GM13977 (cell line): ENCODE measurements around the gene SMC4.
"Not testable (repeated sequence)": the region's sequence is repeated elsewhere in the genome, so short reads cannot be mapped to it uniquely, and the experiment has no call there.

Experiments used
- DNase-seq: peaks from one replicate; pipeline ENCODE4 v3.0.0; 2012; ENCODE audit warnings: low spot score
- CTCF ChIP-seq: IDR thresholded peaks from 2 replicates; pipeline ENCODE4 v1.5.1; 2012; ENCODE audit warnings: mild to moderate bottlenecking, control low read depth; ENCODE audit not compliant: insufficient read depth; ENCODE audit errors: extremely low read depth, missing control alignments
- in situ Hi-C: fragments of 300-500 bp; cut with MboI; formaldehyde crosslinking; loops from one replicate; pipeline ENCODE4 v1.12.0; 2022; ENCODE audit warnings: low sequenced_read_pairs, low pct_unique_long_range_greater_than_20kb, mixed read lengths, inconsistent platforms; ENCODE audit not compliant: unreplicated experiment

SMC4 gene

GRCh38 chr3:160399125-160400029, at the start of gene SMC4, which contains the start of gene IFT80:
TSS of gene SMC4 (plus strand) at chr3:160399650. CDS start at chr3:160400827, 1,177 bp downstream.
TSS of gene IFT80 (minus strand) at chr3:160399225. CDS start at chr3:160384600, 14,625 bp downstream.
- TF ChIP-seq CTCF: no peak
- in situ Hi-C loops: no loop called here
- peak; percentile 94 for DNase-seq

- no peak for TF ChIP-seq CTCF
- no peak for DNase-seq
Observed at GRCh38 chr3:160355826-160356225, 43.6 kb upstream of the SMC4 start.

DNA sequence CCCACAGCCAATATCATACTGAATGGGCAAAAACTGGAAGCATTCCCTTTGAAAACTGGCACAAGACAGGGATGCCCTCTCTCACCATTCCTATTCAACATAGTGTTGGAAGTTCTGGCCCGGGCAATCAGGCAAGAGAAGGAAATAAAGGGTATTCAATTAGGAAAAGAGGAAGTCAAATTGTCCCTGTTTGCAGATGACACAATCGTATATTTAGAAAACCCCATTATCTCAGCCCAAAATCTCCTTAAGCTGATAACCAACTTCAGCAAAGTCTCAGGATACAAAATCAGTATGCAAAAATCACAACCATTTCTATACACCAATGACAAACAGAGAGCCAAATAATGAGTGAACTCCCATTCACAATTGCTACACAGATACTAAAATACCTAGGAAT, 36.6 kb upstream of the SMC4 start:
- in situ Hi-C loops, DNase-seq: not testable (repeated sequence)

More at GRCh38 chr3:160355826-160356225, 43.6 kb upstream of the SMC4 start:
- in situ Hi-C loops: no loop called here

GRCh38 chr3:160365869-160366522, 33.5 kb upstream of the SMC4 start:
- in situ Hi-C loops: no loop called here

DNA sequence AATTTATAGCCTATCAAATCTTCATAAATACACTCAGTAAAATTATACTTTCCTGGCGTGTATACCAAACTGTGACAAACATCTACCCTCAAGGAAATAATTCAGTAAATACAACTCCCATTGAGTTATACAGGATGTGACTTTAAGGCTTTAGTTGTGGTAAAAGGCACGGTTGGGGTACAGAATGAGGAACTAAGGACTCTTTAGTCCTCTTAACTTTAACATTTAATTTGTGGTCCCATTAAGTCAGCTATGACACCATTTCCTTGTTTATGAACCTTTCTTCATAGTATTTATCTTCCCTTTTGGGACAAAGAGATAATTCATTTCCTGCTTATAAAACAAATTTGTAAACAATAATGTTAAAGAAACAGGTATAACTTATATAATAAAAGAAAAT, 30.6 kb upstream of the SMC4 start:
- DNase-seq: no peak
- TF ChIP-seq CTCF: no peak
- in situ Hi-C loops: no loop called here

More at GRCh38 chr3:160365869-160366522, 33.5 kb upstream of the SMC4 start:
- TF ChIP-seq CTCF: no peak
- DNase-seq: no peak

DNA sequence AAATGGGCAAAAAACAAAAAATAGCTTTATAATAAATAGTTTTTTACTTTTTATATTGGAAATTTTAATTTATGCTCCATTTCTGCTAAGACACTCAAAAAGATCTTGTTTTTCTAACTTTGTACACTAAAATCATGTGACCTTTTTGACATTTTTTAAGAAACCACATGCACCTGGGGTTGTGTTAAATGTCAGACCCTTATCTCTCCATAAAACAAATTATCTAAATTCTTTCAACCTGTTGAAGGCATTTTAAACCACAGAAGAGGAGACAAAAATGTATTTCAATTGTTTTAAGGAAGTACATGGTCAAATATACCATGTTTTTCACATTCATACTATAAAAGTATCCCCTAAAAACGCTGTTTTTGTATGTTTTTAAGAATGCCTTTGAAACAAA, 29.7 kb upstream of the SMC4 start:
- no peak for DNase-seq
- in situ Hi-C loops: no loop called here
- no peak for TF ChIP-seq CTCF
